Brain pericyte (primary cell): ENCODE results near the gene TMEM179.

Source experiments
- DNase-seq: peaks from one replicate; pipeline ENCODE4 v3.0.0-alpha.2; 2012; ENCODE audit warnings: low read depth, low spot score

The TMEM179 gene

GRCh38 chr14:104555430-104556255, 48.9 kb downstream of the TMEM179 start:
- DNase-seq: no peak

GRCh38 chr14:104554608-104555429, 49.8 kb downstream of the TMEM179 start:
- DNase-seq: no peak

- no peak for DNase-seq
These were observed 50.4 kb downstream of the TMEM179 start for GRCh38 chr14:104554088-104554607.

GRCh38 chr14:104553166-104554087, 51.1 kb downstream of the TMEM179 start:
- no peak for DNase-seq

GRCh38 chr14:104552738-104553125, 51.8 kb downstream of the TMEM179 start:
- no peak for DNase-seq

- no peak for DNase-seq
These were observed 52.5 kb downstream of the TMEM179 start for GRCh38 chr14:104551851-104552737.

- no peak for DNase-seq
These were observed 53.5 kb downstream of the TMEM179 start for GRCh38 chr14:104550861-104551728.

GRCh38 chr14:104550340-104550860, 54.2 kb downstream of the TMEM179 start:
- DNase-seq: no peak

GRCh38 chr14:104549536-104550339, 54.8 kb downstream of the TMEM179 start:
- no peak for DNase-seq

GRCh38 chr14:104548802-104549535, 55.6 kb downstream of the TMEM179 start:
- DNase-seq: no peak

- no peak for DNase-seq
These were observed 56.4 kb downstream of the TMEM179 start for GRCh38 chr14:104547998-104548700.

- no peak for DNase-seq
These were observed 57.1 kb downstream of the TMEM179 start for GRCh38 chr14:104547310-104547997.

GRCh38 chr14:104546591-104547309, 57.8 kb downstream of the TMEM179 start:
- DNase-seq: no peak

- no peak for DNase-seq
These were observed 58.5 kb downstream of the TMEM179 start for GRCh38 chr14:104545942-104546501.

GRCh38 chr14:104545151-104545941, 59.2 kb downstream of the TMEM179 start:
- DNase-seq: no peak
